Measurements from ENCODE around the gene SPEF2. TPM values are rescaled to one million over a fixed set of nuclear protein-coding genes. Genes with fewer than 3 reads are reported as not detected.

The SPEF2 gene
- total and polyA plus RNA-seq, 8 donors = 4.1 to 11.8 (median 6.2) TPM

- FAIRE-seq = no peak
Measured at GRCh38 chr5:35618781-35619180, 1.1 kb downstream of the SPEF2 start.

GRCh38 chr5:35622974-35623373, 5.3 kb downstream of the SPEF2 start:
- TF ChIP-seq CTCF (IDR thresholded peaks at IDR 0.05) = no peak
- Histone ChIP-seq H3K4me3 (no peak overlapping the region), H3K27me3 (no peaks in the 10 kb centered on the region), H3K27ac (no peak overlapping the region), H3K4me1 (peaks cover 0 to 4% (median 4%) of the 10 kb centered on the region in 3 donors), H3K36me3 (no peaks in the 10 kb centered on the region), H3K9me3 (no peaks in the 10 kb centered on the region)
- FAIRE-seq (no peak), ATAC-seq (no peak), DNase-seq (no peak)
- WGBS, 2 donors = 77 to 78% methylated on average over 3 of the region's 3 CpGs
- intact Hi-C loops (cut with DNase I) = no loop called here

More at GRCh38 chr5:35618781-35619180, 1.1 kb downstream of the SPEF2 start:
- DNase-seq (no peak), ATAC-seq (no peak)
- Histone ChIP-seq H3K27me3 (no peaks in the 10 kb centered on the region), H3K36me3 (no peaks in the 10 kb centered on the region), H3K4me3 (peak overlapping the region in 2 of 4 donors; percentile 56 to 88), H3K27ac (no peak overlapping the region), H3K9me3 (no peaks in the 10 kb centered on the region), H3K4me1 (peaks cover 0 to 4% (median 4%) of the 10 kb centered on the region in 3 donors)
- 30 to 36% methylated on average over 2 of the region's 2 CpGs for WGBS, 2 donors
- TF ChIP-seq CTCF (IDR thresholded peaks at IDR 0.05) = no peak
- intact Hi-C loops (cut with DNase I) = no loop called here

- Histone ChIP-seq H3K27me3 (no peaks in the 10 kb centered on the region), H3K36me3 (no peaks in the 10 kb centered on the region), H3K4me3 (no peak overlapping the region), H3K9me3 (no peaks in the 10 kb centered on the region), H3K27ac (no peak overlapping the region), H3K4me1 (no peaks in the 10 kb centered on the region)
- intact Hi-C loops (cut with DNase I) = no loop called here
- ATAC-seq (no peak), DNase-seq (no peak), FAIRE-seq (no peak)
- no peak for TF ChIP-seq CTCF (IDR thresholded peaks at IDR 0.05)
Measured at GRCh38 chr5:35623991-35624390, 6.3 kb downstream of the SPEF2 start.

GRCh38 chr5:35626108-35626507, 8.4 kb downstream of the SPEF2 start:
- Histone ChIP-seq H3K27ac (no peak overlapping the region), H3K36me3 (no peaks in the 10 kb centered on the region), H3K4me3 (no peak overlapping the region), H3K4me1 (no peaks in the 10 kb centered on the region), H3K9me3 (no peaks in the 10 kb centered on the region), H3K27me3 (no peaks in the 10 kb centered on the region)
- FAIRE-seq (no peak), ATAC-seq (no peak), DNase-seq (no peak)
- TF ChIP-seq CTCF (IDR thresholded peaks at IDR 0.05) = no peak
- intact Hi-C loops (cut with DNase I) = no loop called here
- WGBS, 2 donors = 85 to 91% methylated on average over 1 of the region's 1 CpG

- Histone ChIP-seq H3K9me3 (no peaks in the 10 kb centered on the region), H3K27me3 (no peaks in the 10 kb centered on the region), H3K36me3 (no peaks in the 10 kb centered on the region), H3K4me3 (no peak overlapping the region), H3K4me1 (no peaks in the 10 kb centered on the region), H3K27ac (no peak overlapping the region)
- 89 to 97% methylated on average over 1 of the region's 1 CpG for WGBS, 2 donors
- FAIRE-seq (no peak), ATAC-seq (no peak), DNase-seq (no peak)
- intact Hi-C loops (cut with DNase I) = no loop called here
- TF ChIP-seq CTCF (IDR thresholded peaks at IDR 0.05) = no peak
Measured at GRCh38 chr5:35626553-35626952, 8.9 kb downstream of the SPEF2 start.

Data from pancreas (tissue), 10 donors.